Measurements from ENCODE around the gene DTX4. TPM values are rescaled to one million over a fixed set of nuclear protein-coding genes. Genes with fewer than 3 reads are reported as not detected.

DTX4 gene
- total RNA-seq, 6 donors from 2014 or later = 33.4 to 58.7 (median 48.5) TPM

- ATAC-seq (ENCODE audit: low FRiP score in 2 of 2) (no peak), DNase-seq (no peak)
- no peak overlapping the region for H3K27ac ChIP-seq
- no peak for TF ChIP-seq CTCF (IDR thresholded peaks at IDR 0.05)
- no peak for TF ChIP-seq EP300 (IDR thresholded peaks at IDR 0.05)
- TF ChIP-seq POLR2AphosphoS5 (IDR thresholded peaks at IDR 0.05) = no peak
- no peak for TF ChIP-seq POLR2A (IDR thresholded peaks at IDR 0.05)
- H3K4me1 ChIP-seq = peaks cover 19 to 38% (median 24%) of the 10 kb centered on the region in 4 donors
- WGBS, 2 donors = 80 to 88% methylated on average over 4 of the region's 4 CpGs
- peaks cover 0 to 15% (median 0%) of the 10 kb centered on the region in 4 donors for H3K36me3 ChIP-seq
- H3K4me3 ChIP-seq = no peak overlapping the region
- no peaks in the 10 kb centered on the region for H3K27me3 ChIP-seq
- H3K9me3 ChIP-seq = no peaks in the 10 kb centered on the region
Observed at GRCh38 chr11:59141191-59141590, 30.7 kb upstream of the DTX4 start.

DNA sequence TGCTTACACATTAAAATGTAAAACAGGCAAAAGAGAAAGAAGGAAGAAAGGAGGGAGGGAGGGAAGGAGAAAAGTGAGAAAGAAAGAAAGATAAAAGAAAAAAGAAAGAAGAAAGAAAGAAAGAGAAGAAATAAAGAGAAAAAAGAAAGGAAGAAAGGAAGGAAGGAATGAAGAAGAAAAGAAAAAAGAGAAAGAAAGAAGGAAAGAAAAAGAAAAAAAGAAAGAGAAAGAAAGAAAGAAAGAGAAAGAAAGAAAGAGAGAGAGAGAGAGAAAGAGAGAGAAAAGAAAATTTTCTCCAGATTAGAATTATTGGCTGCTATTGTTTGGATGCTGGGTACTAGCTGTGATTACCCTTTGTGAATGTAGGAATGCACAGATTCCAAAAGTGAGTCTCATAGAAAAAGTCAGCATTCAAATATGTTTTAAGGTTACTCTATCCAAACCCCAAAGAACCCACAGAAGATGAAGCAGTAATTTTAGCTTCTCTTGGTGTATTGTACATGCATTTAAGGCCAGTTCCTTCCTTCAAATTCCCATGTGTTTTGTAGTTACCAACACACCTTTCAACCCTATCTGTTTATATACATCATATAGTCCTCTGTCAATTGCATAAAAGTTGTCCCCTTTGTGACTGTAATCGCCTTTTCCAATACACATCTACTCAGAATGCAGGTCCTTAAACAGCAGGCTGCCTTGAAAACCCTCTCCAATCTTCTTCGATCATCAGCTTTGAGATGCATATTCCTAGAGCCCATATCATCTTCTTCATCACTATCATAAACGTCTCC, 30.1 kb upstream of the DTX4 start:
- ATAC-seq (ENCODE audit: low FRiP score in 2 of 2) (no peak), DNase-seq (no peak)
- peak overlapping the region; percentile 59 to 94 (median 73) for H3K4me3 ChIP-seq
- no peaks in the 10 kb centered on the region for H3K9me3 ChIP-seq
- peak overlapping the region; percentile 94 to 97 (median 97) for H3K27ac ChIP-seq
- 0 to 1% methylated on average over 3 of the region's 3 CpGs for WGBS, 2 donors
- peaks cover 0 to 15% (median 0%) of the 10 kb centered on the region in 4 donors for H3K36me3 ChIP-seq
- H3K4me1 ChIP-seq = peaks cover 19 to 40% (median 27%) of the 10 kb centered on the region in 4 donors
- no peak for TF ChIP-seq POLR2A (IDR thresholded peaks at IDR 0.05)
- no peak for TF ChIP-seq CTCF (IDR thresholded peaks at IDR 0.05)
- TF ChIP-seq EP300 (IDR thresholded peaks at IDR 0.05) = no peak
- TF ChIP-seq POLR2AphosphoS5 (IDR thresholded peaks at IDR 0.05) = no peak
- H3K27me3 ChIP-seq = no peaks in the 10 kb centered on the region

GRCh38 chr11:59142530-59143507, 29.1 kb upstream of the DTX4 start, which contains the start of gene FAM111A:
Gene FAM111A, plus strand, starts transcription at chr11:59142856. Its CDS starts 6,017 bp downstream, at chr11:59148873.
- DNase-seq (peak; percentile 91 to 96), ATAC-seq (ENCODE audit: low FRiP score in 2 of 2) (peak; percentile 96 to 97)
- Histone ChIP-seq H3K9me3 (no peaks in the 10 kb centered on the region), H3K36me3 (peaks cover 0 to 12% (median 0%) of the 10 kb centered on the region in 4 donors), H3K4me3 (peak within 1 kb of the TSS; percentile 59 to 94 (median 73)), H3K27ac (peak within 1 kb of the TSS; percentile 94 to 97 (median 97)), H3K27me3 (no peaks in the 10 kb centered on the region), H3K4me1 (peaks cover 19 to 40% (median 28%) of the 10 kb centered on the region in 4 donors)
- WGBS, 2 donors = 0% methylated on average over 34 to 50 of the region's 50 CpGs
- TF ChIP-seq POLR2A (IDR thresholded peaks at IDR 0.05) (peak in 3 of 4 donors; percentile 38 to 73 (median 42)), EP300 (IDR thresholded peaks at IDR 0.05) (no peak), POLR2AphosphoS5 (IDR thresholded peaks at IDR 0.05) (peak; percentile 55 to 77), CTCF (IDR thresholded peaks at IDR 0.05) (peak in 2 of 6 experiments; percentile 28 to 33)

- no peak for ATAC-seq (ENCODE audit: low FRiP score in 2 of 2)
- no peak for DNase-seq
- peaks cover 19 to 40% (median 28%) of the 10 kb centered on the region in 4 donors for H3K4me1 ChIP-seq
- no peak for TF ChIP-seq EP300 (IDR thresholded peaks at IDR 0.05)
- TF ChIP-seq POLR2A (IDR thresholded peaks at IDR 0.05) = no peak
- whole genome bisulfite sequencing, 2 donors = 73 to 86% methylated on average over 1 of the region's 1 CpG
- no peaks in the 10 kb centered on the region for H3K9me3 ChIP-seq
- H3K27ac ChIP-seq = peak overlapping the region; percentile 94 to 97 (median 97)
- H3K27me3 ChIP-seq = no peaks in the 10 kb centered on the region
- peak overlapping the region in 3 of 4 donors; percentile 54 to 79 (median 59) for H3K4me3 ChIP-seq
- H3K36me3 ChIP-seq = peaks cover 0 to 13% (median 2%) of the 10 kb centered on the region in 4 donors
Observed at GRCh38 chr11:59144096-59144495, 27.8 kb upstream of the DTX4 start.

Data from upper lobe of left lung (tissue), 6 donors.